Muscle layer of duodenum (tissue), 2 donors: ENCODE measurements around the gene OR2T11.
"Not testable (repeated sequence)": the region's sequence is repeated elsewhere in the genome, so short reads cannot be mapped to it uniquely, and the experiment has no call there.

Experiments used
- H3K27ac ChIP-seq: one replicate; pipeline ENCODE4 v1.7.0; 2013; ENCODE audit warnings: mild to moderate bottlenecking, low read length
- H3K27me3 ChIP-seq: one replicate; pipeline ENCODE4 v1.7.0; 2013; ENCODE audit warnings: low read depth, mild to moderate bottlenecking, control low read depth, low read length
- H3K36me3 ChIP-seq, 2 donors: one replicate each; pipeline ENCODE4 v1.7.0; 2013; ENCODE audit warnings: low read length in 2 of 2, control low read depth in 1 of 2, mild to moderate bottlenecking in 1 of 2; ENCODE audit not compliant: insufficient read depth in 2 of 2, control insufficient read depth in 1 of 2
- H3K4me1 ChIP-seq, 2 donors: one replicate each; pipeline ENCODE4 v1.7.0; 2013; ENCODE audit warnings: low read length in 2 of 2, mild to moderate bottlenecking in 2 of 2, control low read depth in 1 of 2, moderate library complexity in 1 of 2; ENCODE audit not compliant: insufficient read depth in 2 of 2, control insufficient read depth in 1 of 2
- H3K4me3 ChIP-seq, 2 donors: one replicate each; pipeline ENCODE4 v1.7.0; 2013; ENCODE audit warnings: low read length in 2 of 2, low read depth in 1 of 2, mild to moderate bottlenecking in 1 of 2
- H3K9me3 ChIP-seq, 2 donors: one replicate each; pipeline ENCODE4 v1.7.0; 2013; ENCODE audit warnings: low read length in 2 of 2, control low read depth in 1 of 2, mild to moderate bottlenecking in 1 of 2; ENCODE audit not compliant: control insufficient read depth in 1 of 2
- donor health status: healthy.

The OR2T11 gene

DNA sequence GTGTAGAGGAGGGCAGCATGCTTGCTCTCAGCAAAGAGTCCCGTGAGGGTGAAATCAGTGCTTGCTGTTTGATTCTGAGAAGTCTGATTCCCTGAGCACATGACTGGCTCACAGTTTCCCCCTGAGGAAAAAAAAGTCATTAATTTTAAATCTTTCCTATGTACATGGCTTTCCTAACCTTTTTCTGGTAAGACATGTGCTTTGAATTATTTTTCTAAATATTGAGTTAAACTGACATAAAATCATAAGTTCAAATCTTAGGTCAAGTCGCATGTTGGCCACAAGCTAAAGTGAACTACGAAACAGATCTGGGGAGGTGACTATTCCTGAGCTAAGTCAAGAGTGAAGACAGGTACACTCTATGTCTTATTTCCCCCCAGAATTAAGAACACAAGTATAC is 60.2 kb downstream of the OR2T11 start, which contains the start of gene OR2T34:
OR2T34 (minus strand) TSS at position 101 of the 400 bp plus-strand sequence; CDS start at position 101, 0 bp downstream.
- H3K4me3 ChIP-seq, H3K27ac ChIP-seq, H3K9me3 ChIP-seq, H3K36me3 ChIP-seq, H3K27me3 ChIP-seq, H3K4me1 ChIP-seq: not testable (repeated sequence)

DNA sequence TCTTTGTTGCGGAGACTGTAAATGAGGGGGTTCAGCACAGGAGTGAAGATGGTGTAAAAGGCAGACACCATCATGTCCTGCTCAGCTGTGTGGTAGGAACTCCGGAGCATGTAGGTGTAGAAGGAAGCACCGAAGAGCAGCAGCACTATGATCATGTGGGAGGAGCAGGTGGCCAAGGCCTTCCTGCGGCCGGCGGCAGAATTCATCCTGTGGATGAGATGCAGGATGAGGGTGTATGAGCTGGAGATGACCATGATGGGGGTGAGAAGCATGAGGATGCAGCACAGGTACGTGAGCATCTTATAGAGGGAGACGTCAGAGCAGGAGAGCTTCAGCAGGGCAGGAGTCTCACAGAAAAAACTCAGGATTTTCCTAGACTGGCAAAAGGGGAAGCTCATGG is 61.0 kb downstream of the OR2T11 start:
- H3K27me3 ChIP-seq, H3K36me3 ChIP-seq, H3K9me3 ChIP-seq, H3K27ac ChIP-seq, H3K4me3 ChIP-seq, H3K4me1 ChIP-seq: not testable (repeated sequence)
